ENCODE data around the gene INHBB.

Gene INHBB

DNA sequence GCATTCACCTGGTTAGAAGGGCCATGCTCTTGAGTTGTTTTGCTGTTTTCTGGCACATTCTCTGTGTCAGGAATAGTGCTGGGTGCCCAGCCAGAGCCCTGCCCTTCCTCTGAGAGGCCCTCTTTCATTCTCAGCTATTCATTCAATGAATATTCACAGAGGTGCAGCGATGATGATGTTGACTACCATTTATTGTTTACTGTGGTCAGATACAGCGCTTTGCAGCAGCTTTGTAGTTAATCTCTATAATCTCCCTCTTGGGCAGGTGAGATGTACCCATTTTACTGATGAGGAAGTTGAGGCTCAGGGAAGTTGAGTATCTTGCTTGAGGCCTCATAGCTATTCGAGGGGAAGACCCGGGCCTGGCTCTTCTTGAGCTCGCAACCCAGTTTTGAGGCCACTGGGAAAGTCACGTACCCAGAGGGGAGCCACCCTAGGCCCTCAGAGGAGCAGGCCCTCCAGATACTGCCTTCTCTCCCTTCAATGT, 9.9 kb downstream of the INHBB start:
- DNase-seq (ENCODE audit: low read depth in 2 of 2) = no peak

DNA sequence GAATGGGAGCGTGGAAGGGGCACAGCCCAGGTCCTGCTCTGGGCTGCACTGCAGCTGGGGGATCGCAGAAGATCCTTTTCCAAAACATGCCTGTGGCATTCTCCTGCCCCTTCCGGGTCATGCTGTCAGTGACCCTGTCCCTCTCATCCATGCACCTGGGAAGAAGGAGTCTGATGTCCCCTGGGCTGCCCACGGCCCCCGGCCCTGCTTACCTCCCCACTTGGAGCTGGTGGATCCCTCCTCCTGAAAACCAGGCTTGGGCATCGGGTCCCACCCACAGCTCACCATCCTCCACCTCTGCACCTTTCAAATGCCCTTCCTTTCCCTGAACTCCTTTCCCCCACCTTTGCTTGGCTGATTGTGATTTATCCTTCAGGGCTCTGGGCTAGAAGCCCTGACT, 11.8 kb downstream of the INHBB start:
- no peak for DNase-seq (ENCODE audit: low read depth in 2 of 2)

DNA sequence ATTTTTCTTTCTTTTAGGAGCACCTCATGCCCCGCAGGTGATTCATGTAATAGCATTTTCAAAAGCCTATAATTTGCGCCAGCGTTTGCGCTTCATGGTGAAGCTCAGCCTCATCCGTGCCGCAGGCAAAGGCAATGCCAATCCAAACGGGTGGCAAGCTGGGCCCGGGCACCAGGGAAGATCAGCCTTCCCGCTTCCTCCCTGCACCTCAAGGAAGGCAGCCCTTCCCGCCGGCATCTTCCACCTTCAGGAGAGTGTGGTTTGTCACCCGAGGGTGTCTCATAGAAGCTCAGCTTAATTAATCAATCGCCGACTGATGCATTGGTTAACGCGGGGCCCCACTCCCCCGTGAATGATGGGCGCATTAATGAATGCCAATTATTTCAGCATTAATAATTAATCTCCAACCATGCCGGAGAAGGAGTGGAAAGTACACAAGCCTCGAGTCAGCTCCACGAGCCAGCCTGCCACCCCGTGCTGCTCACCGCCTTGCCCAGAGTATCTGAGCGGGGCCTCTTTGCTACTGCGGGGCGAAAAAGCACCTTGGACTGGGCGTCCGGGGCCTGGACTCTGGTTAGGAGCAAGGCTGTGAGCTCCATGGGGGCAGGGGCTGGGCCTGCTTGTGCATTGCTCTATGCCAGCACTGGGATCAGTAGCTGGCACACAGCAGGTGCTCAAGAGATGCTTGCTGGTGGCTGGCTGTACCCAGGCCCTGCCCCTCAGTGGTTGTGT, 13.0 kb downstream of the INHBB start:
- no peak for DNase-seq (ENCODE audit: low read depth in 2 of 2)

DNA sequence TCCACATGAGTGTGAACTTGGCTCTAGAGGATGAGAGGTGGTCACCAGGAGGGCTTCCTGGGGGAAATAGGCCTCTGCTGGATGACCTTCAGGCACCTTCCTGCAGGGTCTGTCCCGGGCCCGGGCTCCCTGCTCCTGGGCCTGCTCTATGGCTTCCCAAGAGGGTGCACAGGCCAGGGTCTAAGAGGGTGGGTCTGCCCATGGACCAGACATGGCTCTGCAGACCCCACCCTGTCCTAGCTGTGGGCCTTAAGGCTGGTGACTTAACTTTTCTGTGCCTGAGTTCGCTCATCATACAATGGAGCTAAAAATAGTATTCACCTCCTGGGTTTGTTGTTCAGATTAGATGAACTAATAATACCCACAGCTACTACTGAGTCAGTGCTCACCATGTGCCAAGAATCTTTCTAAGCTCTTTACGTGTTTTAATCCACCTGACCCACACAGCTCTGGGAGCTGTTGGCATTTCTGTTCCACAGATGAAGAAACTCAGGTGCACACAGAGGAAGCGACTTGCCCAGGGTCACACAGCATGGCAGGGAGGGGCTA, 14.4 kb downstream of the INHBB start:
- DNase-seq (ENCODE audit: low read depth in 2 of 2) = no peak

DNA sequence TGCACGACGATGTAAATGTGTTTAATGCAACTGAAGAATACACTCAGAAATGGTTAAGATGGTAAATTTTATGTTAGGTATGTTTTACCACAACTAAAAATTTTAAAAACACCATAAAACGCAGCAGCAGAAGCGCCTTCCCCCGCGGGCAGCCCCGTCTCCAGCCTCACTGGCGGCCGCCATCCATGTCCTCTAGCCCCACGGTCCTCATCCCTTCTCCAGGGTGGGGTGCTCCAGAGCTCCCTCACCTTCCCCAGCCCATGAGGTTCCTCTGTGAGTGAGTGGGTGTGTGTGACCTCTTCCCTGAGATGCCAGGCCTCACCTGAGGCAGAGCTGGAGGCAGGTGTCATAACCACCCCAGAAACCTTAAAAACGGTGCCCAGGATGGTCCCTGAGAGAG, 17.0 kb downstream of the INHBB start:
- no peak for DNase-seq (ENCODE audit: low read depth in 2 of 2)

DNA sequence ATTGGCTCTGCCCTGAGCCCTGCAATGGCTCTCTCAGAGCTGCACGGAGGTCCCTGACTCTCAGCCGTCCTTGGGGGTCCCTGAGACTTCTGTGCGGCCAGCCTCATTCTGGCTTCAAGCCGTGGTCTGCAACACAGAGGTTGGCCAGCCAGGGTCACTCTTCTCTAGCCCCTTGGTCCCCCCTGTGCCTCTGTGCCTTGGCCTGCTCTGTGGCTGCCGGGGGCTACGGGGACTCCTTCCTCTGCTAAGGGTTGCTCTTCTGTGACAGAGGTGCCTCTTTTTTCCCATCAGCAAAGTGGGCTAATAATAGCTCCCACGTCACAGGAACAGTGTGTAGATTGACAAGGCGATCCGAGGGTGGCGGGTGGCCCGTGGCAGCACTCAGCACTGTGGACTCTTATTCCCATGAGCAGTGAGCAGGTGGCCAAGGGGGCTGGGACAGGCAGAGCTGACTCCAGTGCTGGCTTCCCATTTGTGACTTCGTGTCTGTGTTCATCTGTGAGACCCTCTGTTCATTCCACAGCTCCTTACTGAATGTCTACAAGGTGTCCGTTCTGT, 19.4 kb downstream of the INHBB start:
- DNase-seq (ENCODE audit: low read depth in 2 of 2) = no peak

DNA sequence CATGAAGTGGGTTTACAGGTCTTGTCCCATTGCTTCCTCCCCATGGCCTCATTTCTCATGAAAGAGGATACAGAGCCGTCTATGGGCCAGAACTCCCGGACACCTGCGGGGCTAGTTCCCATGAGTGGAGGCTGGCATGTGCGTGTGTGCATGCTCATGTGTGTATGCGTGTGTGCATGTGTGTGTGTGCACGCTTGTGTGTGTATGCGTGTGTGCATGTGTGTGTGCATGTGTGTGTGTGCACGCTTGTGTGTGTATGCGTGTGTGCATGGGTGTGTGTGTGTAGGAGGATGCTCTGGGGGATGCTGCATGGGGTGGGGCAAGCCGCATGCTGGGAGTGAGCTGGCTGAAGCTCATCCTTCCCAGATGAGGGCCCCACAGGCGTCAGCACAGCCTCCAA, 20.8 kb downstream of the INHBB start:
- DNase-seq (ENCODE audit: low read depth in 2 of 2) = no peak

DNA sequence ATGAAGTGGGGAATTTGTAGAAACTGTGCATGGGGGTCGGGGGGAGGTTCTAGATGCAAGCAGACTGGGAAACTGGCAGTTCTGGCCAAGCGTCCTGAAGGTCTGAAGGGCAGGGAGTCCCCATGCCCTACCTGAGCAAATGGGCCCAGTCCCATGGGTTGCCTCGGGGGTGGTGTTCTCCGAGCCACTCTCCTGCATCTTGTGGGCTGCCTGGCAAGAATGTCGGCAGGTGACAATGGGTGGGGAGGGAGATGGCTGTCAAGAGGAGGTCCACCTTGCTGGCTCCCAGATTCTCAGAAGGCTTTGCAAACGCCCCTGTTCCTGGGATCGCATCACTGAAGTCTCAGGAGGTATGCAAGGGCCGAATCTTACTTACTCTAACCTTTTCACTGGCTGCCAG, 21.3 kb downstream of the INHBB start:
- DNase-seq (ENCODE audit: low read depth in 2 of 2) = no peak

DNA sequence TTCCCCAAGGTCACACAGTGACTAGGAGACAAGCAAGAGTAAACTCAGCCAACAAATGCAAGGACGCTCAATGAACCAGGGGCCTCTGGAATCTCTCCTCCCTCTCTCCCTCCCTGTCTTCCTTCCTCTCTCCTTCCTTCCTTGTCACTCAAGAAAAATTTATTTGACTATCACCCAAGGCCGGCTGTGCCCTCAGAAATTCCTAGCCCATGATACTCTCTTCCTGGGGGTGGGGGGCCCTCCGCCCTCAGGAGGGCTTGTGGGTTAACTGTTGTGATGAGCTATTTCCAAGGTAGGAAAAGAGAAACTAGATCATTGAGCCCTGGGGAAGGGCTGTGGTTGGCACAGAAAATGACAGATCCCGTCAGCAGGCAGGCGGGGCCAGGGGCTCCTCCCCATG, 21.7 kb downstream of the INHBB start:
- no peak for DNase-seq (ENCODE audit: low read depth in 2 of 2)

DNA sequence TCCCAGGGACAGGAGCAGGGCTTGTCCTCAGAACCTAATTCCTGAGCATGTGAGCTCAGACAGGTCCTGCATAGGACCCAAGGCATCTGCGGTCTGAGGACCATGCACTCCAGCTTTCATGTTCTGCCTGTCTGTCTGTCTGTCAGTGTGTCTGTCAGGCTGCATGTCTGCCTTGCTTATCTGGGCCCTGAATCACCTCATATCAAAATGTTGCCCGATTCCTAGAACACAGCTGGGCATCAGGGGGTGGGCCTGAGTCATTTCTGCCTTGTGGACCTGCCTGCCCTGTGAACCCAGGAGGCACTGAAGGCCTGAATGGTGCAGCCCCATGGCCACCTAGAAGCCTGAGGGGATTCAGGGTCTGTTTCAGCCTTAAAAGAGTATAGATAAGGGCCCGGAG, 22.1 kb downstream of the INHBB start:
- no peak for DNase-seq (ENCODE audit: low read depth in 2 of 2)

DNA sequence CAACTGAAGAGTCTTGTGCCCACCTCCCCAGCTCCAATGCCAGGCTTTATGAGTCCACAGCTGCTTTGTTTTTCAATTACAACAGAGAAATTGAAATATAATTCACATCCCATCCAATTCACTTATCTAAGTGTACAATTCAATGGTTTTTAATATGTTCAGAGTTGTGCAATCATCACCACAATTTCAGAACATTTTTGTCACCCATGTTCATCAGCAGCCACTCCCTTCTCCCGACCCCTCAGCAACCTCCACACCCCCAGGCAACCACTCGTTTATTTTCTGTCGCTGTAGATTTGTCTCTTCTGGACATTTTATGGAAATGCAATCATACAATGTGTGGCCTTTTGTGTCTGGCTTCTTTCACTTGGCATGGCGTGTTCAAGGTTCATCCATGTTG, 23.3 kb downstream of the INHBB start:
- DNase-seq (ENCODE audit: low read depth in 2 of 2) = no peak

DNA sequence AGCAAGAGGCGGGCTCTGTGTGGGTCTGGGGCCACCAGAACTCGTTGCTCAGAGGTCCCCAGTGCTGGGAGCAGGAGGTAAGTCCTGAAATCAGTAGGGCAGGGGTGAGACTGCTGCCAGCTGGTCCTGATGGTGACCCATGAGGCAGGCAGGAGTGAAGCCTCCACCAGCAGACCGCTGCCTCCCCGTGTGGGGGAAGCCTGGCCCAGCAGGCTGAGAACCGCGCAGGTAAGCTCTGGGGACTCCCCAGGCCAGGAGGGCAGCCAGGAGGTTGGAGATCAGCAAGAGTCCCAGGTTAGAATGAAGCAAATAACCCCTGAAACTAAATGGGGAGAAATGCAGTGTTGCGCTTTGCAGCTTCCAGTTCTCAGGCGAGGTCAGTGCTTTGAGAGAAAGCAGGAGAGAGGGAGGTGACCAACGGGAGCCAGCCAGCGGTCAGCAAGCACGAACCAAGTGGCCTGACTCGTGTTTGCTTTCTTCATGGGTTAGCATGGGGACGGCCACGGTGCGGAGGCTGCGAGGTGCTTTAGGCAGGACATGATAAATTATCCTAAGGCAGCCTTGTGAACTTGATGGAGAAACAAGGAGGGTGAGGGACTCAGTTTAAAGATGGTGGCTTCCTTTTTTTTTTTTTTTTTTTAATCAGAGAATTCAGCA, 26.2 kb downstream of the INHBB start:
- DNase-seq (ENCODE audit: low read depth in 2 of 2) = no peak

DNA sequence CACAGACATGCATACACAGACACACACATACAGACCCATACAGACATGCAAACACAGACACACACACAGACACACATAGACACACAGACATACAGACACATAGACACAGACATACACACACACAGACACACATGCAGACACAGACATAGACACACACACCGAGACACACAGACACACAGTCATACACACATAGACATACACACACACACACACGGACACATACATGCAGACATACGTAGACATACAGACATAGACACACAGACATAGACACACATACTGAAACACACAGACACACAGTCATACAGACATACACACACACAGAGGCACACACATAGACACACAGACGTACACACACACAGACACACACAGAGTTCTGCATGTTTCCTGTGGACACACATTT, 26.9 kb downstream of the INHBB start:
- no peak for DNase-seq (ENCODE audit: low read depth in 2 of 2)

DNA sequence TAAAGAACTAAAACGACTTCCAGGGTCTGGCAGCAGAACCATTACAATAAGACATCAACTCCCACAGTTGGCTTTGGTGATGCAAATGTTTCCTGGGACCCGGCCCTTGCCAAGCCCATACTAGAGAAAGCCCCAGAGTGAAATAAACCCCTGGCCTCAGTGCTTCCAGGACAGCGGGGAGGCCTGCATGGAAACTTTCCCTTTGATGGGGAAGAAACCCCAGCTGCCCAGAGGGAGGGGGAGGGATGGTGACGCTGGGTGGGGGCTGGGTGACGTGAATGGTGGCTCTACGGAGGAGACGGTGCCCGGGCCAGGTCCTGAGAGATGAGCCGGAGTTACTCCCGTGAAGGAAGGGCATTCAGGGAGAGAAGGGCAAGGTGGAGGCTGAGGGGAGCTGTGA, 27.5 kb downstream of the INHBB start:
- no peak for DNase-seq (ENCODE audit: low read depth in 2 of 2)

DNA sequence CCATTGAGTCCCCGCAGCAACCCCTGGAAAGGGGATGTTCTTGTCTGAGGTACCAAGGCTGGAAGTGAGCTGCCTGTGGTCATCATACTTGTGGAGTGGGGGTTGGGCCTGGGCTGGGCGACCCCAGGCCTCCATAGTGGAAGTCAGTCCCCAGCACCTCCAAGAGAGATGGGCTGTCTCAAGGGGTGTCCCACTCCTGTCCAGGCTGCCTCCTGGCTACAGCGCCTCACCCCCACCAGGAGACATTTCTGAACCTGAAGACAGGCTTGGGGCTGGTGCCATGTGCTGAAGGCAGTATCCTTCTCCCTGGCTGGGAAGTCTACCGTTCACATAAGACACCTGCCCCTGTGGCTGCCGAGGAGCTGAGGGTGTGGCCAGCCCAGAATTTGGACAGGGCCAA, 28.9 kb downstream of the INHBB start:
- DNase-seq (ENCODE audit: low read depth in 2 of 2) = no peak

DNA sequence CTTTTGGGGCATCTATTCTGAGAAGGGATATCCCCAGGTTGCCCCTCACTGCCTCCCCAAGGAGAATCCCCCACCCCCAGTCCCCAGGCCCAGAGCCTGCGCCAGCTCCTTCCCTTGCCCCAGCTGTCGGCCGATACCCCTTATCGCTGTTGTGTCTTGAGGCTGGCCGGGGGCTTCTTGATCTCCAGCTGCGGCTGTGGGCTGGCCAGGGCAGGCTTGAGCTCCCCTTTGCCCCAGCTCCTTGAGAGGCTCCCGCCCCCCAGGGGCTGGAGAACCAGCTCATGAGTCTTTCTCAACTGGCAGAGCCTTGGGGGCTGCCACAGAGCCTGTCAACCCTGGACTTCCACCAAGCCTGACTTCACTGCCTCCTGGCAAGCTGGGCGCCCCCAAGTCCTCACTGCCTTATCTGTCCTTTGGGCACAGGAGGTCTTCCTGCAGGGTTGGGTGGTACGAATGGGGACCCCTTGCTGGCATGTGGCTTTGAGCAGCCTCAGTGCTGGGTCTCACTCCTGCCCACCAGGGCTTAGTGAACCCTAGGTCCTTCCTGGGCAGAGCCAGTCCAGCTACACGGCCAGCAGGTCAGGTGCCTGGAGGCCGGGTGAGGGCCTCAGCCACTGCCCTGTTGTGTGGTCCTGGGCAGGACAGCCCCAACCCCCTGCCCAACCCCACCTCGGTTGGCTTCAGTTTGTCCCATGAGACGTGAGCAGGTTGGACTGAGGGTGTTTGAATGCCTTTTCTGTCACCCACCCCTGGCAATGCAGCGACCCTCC, 29.5 kb downstream of the INHBB start:
- DNase-seq (ENCODE audit: low read depth in 2 of 2) = no peak

DNA sequence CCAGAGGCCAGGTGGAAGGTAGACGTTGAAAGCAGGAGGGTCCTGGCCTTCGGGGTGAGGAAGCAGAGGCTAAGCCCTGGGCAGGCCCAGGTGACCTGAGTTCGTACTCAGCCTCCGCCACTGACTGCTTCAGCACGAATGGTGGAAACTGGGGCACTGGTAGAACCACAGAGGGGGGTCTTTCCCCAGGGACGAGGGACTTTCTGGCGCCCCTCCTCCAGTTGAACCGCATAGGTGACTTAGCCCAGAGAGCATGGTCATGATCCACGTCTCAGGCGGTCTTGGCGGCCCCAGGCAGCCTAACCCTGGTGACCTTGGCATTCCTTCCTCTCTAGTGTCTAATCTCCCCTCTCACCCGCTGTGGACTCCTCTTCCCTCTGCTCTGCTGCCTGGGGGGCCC, 30.2 kb downstream of the INHBB start:
- DNase-seq (ENCODE audit: low read depth in 2 of 2) = no peak

DNA sequence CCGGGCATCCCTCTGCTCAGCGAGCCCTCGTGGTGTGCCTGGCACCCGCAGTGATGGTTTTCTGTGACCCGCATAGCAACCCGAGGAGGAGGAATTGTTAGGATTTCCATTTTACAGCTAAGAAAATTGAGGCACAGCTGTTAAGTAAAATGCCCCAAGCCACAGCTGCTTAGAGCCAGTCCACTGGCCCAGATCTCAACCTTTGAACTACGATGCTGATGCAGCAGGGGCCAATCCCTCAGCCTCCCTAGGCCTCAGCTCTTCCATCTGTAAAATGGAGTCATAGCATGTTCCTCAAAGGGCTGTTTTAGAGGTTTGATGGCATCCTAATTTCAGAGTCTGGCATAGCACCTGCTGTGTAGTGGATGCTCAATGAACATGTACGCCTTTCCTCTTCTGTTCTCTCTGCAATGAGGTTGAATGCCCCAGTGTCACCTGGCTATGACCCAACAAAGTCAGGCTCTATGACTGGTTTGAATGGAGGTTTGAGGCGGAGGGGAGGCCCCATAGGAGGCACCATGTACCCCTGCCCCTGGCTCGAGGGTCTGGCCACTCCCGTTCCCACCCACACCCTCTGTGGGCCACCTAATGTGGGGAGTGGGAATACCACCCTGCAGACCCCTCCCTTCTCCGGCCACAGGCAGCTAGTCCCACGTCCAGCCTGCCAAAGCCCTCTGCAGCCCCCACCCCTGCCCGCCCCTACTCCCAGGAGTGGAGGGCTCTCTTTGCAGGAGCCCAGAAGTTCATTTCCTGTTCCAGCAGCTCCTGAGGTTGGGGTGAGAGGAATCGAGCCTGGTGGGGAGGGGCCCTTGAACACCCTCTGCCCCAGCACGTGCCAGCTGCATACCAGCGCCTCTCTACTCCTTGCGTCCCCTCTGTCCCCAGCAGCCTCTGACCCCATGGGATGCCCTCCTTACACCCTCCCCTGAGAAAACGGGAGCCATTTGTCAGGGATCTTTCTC, 31.0 kb downstream of the INHBB start:
- DNase-seq (ENCODE audit: low read depth in 2 of 2) = no peak

DNA sequence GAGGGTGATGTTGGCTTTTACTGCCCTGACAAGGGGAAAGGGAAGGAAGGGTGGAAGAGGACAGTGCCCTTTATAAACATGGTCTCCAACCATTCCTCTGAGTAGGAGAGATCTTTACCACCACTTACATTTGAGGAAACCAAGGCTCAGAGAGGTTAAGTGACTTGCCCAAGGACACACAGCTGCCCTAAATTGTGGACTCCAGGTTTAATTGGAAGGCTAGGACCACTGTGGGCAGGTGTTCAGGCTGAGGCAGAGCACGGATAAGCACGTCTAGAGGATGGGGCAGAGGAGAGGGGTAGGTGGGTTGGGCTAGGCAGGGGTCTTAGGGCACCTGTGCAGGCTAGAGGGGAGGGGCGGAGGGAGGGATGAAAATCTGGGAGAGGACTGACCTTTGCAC, 32.7 kb downstream of the INHBB start:
- no peak for DNase-seq (ENCODE audit: low read depth in 2 of 2)

DNA sequence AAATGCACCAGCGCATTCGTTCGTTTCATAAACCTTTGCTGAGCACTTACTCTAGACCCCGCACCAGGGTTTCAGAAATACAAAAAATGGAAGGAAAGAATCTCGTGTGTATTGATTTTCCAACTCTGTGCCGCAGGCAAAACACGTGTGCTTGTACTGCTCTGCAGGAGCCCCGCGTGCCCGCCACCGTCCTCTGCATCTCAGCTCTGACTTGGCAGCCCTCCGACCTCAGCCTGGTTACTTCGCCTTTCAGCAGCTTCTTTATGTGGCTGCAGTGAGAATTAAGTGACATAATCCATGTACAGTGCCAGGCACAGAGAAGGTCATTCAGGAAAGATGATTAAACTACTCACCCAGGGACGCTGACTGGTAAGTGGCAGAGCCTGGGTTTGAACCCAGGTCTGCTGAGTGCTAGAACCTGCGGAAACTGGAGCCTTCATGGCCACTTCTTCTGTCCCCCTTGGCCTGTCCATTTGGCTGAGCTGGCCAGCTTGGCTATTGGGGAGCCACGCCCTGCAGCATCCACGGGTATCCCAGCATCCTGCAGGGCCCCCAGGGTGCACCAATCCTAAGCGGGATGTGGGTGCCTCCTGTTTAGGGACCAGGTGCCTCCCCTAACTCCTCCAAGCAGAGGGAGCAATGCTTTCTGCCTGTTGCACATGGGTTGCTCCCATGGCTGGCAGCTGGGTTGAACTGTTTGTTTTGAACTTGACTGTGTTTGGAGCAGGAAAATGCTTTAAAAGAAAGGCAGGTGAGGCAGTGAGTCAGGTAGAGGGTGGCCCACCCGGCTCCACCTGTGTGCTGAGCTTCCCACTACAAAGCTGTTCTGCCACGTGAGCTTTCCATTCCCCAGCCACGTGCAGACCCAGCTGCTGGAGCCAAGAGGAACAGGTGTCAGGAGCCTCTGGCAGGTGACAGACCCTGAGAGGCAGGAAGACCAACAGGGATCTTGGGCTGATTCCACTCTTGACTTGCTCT, 34.3 kb downstream of the INHBB start:
- DNase-seq (ENCODE audit: low read depth in 2 of 2) = no peak
